Activated naive CD8-positive, alpha-beta T cell treated with anti-CD3 and anti-CD28 coated beads, Interleukin-2, amount 50 U/mL, for 16 hours (primary cell): ENCODE data around the gene KCND3.

Experiments
- DNase-seq: peaks from one replicate; pipeline ENCODE4 v3.0.0-alpha.2; 2020; ENCODE audit warnings: low read depth, low spot score

The KCND3 gene

DNA sequence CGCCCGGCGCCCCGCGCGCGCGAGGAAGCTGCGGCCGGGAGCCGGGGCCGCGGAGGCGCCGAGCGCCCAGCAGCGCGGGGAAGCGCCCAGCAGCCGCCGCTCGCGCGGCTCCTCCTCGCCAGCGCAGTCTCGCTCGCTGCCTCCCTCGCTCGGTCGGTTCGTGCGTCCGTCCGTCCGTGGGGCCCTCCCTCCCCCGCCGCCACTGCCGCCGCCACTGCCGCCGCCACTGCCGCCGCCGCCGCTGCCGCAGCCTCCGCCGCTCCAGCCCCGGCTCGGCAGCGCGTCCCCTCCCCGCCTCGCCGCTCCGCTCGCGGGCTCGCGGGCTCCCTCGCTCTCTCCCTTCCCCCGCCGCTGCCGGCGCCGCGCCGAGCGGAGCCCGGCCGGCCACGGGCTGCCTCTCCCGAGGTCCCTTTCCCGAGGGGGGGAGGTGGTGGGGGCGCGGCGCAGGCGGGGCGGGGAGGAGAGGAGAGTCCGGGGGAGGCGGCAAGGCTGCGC lies at the start of gene KCND3:
Gene KCND3 (minus strand): TSS at position 138 of the 495 bp plus-strand sequence.
- DNase-seq, result no peak

DNA sequence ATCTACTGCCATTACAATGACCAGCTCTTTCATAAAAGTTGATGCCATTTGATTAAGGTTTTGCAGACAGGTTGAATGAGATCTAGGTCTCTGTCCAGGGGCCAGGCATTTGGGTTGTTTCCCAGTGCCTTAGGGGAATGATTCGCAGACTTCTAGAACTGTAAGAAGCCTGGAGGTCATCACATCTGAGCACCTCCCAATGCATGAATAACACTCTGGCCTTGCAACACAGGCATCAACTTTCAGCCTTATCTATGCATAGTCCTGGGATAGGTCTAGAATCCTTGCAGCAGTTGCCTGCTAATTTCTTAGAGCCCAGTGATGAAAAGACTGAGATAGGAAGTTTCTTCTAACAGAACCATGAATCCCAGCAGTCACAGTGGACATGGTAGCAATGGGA lies 44.8 kb upstream of the KCND3 start:
- DNase-seq, result no peak

DNA sequence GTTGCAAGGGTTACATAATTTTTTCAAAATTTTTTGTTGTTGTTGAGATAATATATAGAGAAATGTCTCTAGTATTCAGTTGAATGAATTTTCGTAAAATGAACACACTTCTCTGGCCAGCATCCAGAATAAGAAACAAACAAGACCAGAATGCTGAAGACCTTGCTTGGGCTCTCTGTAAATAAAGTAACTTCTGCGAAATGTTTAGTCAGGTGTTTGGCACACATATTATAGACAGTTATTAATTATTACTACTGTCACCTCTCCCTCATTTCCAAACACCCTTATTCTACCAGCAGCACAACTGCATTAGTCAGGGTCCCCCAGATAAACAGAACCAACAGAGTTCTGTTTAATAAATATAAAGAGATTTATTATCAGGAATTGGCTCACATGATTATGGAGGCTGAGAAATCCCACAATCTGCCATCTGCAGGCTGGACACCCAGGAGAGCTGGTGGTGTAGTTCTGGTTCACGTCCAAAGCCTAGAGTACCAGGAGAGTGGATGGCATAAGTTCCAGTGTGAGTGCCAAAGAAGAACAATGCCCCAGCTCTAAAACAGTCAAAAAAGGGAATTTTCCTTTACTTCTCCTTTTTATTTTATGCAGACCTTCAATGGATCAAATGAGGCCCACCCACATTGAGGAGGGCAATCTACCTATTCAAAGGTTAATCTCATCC lies 44.1 kb upstream of the KCND3 start:
- DNase-seq, result no peak

DNA sequence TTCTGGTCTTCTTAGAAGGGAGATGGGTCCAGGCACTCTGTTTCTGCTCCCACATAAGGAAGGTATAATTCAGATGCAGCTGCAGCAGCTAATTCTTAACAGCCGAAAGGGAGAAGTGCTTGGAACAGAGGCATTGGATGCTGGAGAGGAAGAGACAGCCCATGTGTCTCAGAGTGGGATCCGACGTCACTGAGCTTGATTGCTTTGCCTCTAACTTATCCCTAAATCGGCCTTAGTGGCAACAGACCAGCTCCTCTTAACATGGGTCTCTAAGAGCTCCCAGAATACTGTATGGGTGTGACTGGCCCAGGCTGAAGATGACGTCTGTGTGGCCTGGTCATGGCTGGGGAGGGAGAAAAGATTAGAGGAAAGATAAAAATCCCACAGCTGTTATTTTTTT lies 40.7 kb upstream of the KCND3 start:
- no peak for DNase-seq

DNA sequence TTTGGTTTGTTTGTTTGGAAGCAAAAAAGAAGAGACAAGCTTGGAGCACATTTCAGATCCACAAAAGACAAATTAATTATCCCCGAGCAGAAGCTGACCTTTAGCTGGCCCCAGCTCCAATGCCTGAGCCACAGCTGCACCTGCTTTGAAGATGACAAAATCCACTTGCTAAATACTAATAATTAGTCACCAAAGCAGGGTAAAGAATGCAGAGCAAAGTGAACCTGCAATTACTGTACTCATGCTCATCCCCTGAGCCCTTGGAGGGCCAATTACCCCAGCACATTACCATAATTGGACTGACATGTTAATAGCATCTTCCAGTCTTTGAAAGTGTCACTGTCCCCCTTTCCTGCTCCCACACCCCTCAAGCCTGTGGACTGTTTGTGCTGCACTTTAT lies 38.2 kb upstream of the KCND3 start:
- DNase-seq, result no peak

DNA sequence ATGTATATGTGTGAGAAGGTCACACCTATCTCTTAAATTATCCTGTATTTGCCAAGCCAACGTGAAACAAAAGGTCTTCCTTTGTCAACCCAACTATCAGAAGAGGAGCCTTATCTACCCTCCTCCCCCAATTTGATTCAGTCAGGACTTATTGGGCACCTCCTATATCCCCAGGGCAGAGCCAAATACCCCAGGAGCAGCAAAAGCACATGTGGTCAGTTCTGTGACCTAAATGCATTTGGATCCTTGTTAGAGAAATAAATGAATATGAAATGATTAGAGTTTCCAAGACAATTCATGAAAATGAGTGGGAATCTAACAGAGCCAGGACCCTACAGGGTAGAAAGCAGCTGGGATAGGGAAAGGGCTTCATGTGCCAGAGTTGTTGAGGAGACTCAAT lies 37.0 kb upstream of the KCND3 start:
- DNase-seq, result no peak

DNA sequence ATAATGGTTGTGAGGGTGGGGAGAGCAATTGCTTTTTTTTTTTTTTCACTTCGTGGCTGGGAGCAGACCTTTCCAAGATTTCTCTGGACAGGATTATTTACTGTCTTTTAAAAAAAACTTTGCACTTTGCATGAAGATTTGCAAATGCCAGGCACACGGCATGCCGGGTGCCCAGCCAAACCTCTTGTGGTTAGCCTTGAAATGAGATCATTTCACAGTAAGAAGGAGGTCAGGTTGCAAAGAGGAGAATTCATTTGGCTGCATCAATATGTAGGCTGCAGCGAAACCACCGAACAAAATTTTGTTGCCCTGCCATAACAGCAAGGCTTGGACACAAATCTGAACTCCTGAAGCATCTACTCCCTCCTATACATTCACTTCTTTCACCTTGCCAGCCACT lies 36.5 kb upstream of the KCND3 start:
- DNase-seq, result no peak

DNA sequence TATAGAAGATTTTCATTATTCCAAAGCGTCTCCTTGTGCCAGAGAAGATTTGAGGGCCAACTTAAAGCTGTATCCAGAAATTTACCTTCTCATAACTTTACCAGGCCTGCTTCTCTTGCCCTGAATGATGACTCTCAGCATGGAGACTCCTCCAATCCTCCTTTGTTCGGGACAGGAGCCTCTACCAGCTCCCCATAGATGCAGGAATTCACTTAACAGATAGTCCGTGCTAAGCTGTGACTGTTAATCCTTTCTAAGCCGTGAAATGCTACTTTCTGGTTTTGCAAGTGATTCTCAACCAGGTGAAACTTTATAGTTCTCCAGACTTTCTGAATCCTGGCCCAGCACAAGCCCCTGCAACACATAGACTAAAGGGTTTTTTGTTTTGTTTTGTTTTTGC lies 31.8 kb upstream of the KCND3 start:
- no peak for DNase-seq

DNA sequence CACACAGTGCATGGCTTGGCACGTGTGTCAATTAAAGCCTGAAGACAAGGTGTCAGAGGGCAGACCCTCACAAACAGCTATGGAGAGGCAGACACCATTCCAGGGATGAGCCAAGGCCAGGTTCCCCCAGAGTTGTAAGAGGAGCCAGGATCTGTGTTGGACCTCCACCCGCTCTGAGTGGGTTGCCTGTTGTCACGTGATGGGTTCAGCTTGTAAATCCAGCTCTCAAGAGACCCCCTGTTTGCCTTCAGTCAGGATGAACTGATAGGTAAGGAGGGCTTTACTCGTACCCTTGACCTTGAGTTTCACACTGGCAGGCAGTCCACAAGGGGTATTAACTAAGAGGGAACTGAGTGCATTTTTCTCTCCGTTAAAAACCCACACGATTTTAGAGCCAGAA lies 27.7 kb upstream of the KCND3 start:
- no peak for DNase-seq

DNA sequence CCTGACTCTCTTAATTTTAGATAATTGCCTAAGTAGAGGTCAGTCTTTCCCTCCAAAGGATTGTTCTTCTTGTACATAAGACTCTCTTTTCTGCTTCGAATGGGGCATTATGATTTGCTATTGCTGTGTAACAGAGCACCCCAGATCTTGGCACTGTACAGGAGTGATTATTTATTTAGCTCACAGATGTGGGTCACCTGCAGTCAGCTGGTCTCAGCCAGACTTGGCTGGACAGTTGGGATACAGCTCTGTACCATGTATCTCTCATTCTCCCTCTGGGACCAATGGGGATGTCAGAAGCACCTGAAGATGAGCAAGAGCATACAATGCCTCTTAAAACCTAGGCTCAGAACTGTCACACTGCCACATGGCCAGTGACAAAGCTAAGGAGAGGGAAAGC lies 23.4 kb upstream of the KCND3 start:
- DNase-seq, result no peak

DNA sequence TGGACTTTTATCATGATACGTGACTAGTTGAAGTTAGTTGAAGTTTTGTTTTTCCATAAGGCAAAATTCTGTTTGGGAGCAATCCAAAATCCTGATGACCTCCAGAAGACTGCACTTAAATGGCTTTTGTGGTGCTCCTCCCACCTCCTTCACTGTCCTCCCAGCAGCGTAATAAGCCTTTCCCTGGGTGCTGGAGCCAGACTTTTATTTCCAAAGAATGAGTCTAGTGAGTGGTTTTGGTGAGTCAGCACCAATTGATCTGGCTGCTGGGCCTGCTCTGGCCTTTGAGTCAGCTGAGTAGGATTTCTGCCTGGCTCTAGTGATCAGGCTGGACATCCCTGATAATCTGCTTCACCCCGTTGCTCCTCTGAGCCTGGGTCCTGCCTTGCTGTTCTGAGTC lies 21.7 kb upstream of the KCND3 start:
- no peak for DNase-seq

DNA sequence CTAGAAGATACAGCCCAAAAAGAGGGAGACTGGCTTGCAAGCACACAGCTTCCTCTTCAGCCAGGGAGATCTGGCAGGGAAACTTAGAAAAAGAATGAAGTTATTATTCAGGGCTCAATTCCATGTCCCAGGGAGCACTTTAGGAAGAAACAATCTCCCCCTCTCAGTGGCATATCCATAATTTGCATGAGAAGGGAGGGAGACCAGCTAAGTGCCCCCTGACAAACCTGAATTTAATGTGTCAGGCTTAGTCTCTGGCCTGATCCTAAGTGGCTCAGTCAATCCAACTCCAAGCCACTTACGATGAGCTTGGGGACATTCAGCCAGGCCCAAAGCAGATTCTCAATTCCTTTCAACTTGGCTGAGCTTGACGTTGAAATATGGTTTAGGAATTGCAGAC lies 17.7 kb upstream of the KCND3 start:
- no peak for DNase-seq

DNA sequence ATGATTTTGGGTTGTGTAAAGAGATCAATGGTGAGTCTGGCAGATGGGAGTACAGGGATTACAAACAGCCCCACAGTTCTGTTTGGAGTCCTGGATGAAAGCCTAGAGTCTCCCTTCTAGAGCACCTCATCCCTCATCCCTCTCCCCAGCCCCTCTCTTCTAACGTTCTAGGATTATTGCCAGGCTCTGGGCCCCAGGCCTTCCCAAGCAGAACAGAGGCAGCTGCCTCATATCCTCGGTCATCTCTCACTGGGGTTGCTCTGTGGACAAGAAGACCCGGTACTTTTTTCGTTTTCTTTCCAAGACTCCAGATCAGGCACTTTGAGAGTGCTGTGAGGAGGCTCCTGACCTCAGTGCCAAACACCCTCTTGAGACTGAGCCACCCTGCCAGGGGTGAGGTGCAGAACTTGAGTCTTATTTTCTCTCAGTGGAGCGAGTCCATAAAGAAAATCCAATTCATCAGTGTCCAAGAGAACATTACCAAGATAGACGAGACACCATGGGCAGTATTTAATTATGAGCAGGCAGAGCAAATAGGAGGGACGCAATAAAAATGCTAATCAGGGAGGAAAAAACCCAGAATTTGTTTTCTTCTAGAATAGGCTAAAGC lies 17.1 kb upstream of the KCND3 start:
- no peak for DNase-seq

DNA sequence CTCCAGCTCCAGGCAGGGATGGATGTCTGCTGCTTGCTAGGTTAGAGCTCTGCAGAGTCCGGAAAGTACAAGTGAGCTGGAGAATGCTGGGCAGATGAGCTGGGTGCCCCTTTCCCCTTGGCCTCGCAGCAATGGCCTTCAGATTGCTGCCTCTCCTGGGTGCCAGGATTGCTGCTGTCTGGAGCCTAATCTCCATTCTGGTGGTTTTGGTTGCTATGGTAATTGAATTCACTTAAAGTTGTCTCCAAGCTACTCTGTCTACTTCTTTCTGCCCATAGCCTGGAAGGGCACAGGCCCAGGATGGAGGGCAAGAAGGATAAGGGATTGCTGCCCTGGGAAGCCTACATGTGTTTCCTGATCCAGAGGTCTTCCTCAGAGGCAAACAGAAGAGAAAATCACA lies 14.6 kb upstream of the KCND3 start:
- DNase-seq, result no peak

DNA sequence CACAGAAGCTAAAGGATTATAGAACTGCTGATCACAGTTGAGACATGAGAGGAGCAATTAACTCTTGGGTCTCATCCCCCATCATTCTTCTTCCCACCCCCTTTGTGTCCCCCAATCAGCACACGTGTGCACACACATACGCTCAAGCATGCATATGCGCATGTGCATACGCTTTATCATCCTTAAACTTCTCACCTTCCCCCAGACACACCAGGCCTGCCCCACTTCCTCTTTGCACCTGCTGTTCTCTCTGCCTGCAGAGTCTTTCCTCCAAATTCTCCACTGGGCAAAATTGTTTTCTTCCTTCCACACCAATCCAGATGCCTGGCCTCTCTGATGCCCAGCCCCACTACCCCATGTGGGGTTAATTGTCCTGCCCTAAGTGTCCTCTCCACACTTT lies 13.0 kb upstream of the KCND3 start:
- no peak for DNase-seq

DNA sequence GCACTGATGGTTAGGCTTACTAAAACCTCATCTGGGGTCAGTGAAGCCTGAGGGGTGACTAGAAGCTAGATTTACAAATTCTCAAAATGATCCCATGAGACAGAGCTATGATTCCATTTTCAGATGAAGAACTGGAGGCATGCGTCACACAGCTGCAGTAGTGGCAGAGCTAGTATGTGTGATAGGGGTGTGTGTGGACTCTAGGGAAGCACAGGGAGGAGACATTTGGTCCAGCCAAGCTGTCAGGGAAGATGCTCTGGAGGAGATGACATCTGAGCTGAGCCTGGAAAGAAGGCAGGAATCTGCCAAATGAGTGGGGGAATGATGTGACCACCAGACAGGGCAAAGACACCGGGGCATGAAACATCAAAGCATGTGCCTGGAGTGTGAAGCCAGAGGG lies 12.0 kb upstream of the KCND3 start:
- DNase-seq, result no peak

DNA sequence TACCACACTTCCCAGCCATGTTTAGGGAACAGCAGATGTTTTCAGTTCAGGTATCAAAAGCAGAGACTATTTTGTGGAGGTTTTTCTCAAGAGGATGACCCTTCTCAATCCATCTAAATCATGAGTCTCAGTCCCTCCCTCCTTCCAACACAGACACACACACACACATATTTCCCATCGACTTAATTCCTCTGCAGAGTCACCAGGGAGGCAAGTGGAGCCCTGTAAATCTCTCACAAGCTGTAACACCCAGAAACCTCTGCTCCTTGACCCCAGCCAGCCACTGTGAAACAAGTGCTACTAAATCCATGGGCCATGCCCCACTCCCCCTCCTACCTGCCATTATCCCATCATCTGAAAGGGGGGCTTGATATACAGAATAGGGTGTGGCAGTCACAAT lies 10.6 kb upstream of the KCND3 start:
- no peak for DNase-seq

DNA sequence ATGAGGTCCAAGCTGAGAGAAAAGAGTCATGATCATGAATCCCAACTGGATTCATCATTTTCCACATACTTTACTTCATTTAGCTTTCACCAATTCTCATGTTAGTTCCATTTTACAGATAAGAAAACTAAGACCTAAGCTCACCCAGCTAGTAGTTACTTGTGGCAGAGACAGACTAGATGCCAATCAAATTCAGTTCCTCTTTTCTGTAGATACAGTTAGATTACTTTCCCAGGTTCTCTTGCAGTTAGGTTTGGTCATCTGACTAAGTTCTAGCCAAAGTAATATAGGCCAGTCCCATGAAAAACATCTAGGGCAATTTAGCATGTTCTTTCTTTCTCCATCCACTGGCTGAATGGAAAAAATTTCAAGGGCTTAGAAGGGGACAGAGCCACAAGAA lies 8.9 kb upstream of the KCND3 start:
- DNase-seq, result no peak

DNA sequence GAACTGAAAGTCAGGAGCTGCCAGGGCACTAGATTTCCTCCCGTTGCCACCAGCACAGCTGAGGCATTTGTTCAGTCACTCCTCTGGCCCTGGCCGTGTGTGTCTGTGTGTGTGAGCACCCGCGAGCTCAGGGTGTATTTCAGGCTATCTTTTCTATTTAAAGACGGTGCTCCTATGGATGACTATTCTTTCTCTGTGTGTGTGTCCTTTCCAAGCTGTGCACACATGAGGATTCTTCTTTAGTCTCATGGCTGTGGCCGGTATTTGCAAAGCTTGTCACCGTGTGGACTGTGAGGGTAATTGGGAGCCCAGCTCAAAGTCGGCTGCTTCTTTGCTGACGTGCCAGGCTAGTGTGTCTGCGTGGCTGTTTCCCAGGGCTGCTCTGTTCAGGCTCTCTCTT lies 3.0 kb upstream of the KCND3 start:
- DNase-seq, result no peak

DNA sequence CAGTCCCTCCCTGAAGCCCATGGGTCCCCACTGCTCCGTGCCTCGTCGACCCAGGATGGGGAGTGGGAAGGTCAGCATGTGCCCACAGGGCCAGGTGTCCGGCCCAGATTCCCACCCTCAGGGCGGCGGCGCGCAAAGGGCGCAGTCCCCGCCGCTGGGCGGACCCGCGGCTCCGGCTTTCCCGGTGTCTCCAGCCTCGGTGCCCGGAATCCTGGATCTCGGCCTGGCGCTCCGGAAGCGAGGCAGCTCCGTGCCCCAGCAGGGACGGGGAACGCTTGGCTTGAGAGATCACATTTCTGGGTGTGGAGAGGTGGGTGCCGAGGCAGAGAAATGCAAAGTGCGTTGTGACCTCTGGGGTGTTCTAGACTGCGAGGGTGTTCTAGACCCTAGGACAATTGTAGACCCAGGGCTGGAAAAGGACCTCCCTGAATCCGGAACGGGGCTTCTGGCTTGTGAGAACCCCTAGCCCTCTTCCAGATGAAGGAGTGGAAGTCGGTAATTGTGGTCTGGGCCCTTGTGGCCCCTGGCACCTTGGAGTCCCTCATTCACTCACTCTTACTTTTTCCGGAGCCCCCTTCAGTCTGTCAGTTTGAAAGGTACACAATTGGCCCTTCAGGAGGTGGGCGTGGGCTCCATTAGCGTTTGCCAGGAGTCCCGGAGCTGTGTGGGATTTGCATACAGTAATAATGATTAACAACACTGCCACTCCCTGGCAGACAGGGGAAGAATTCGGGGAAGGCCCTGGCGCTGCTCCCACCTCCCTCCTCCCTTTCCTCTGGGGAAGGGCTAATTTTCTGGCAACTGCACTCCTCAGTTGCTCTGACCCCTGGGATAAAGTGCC lies 1.6 kb upstream of the KCND3 start:
- DNase-seq, result no peak

DNA sequence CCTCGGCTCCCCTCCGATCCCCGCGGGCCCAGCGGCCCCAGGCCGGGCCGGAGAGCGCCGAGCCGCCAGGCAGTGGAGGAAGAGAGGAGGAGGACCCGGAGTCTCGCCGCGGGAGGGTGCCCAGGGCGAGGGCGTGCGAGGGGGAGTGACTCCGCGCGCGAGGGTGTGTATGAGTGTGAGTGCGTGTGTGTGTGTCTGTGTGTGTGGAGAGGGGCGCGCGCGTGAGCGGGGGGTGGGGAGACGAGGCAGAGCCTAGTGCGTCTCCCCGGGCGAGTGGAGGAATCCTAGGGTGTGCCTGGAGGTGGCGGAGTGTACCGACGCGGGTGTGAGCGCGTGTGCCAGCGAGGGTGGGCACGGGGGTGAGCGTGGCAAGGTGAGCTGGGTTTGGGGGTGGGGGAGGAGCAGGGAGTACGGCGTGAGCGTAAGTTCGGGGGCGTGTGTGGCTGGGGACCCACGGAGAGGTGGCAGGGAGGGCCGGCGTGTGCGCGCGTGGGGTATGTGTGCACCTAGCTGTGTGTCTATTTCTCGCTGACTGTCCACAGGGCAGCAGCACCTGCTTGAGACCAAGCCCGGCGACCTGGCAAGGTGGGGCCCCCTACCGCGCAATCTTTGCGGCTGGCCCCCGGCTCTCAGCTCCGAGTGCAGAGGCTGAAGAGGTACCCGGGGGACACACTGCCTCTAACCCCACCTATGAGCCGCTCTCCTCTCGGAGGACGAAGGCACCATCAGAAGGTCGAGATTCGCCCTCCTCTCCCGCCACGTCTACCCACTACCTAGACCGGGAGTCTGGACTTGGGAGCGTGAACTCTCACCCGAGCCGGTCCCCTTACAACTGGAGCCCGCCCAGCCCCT lies 784 bp upstream of the KCND3 start:
- DNase-seq, result no peak
